GM18858 (cell line): Measurements from ENCODE around the gene TBCK.

ENCODE experiments used
- ATAC-seq: cut with Tn5 transposase; IDR thresholded peaks from one replicate; pipeline ENCODE4 v1.9.1; 2021; ENCODE audit not compliant: unreplicated experiment

Gene TBCK

GRCh38 chr4:106289737-106290136 is 26.3 kb downstream of the TBCK start:
- no peak for ATAC-seq

- ATAC-seq = no peak
Observed at GRCh38 chr4:106287353-106287969, 28.5 kb downstream of the TBCK start.

GRCh38 chr4:106286611-106287010 is 29.4 kb downstream of the TBCK start:
- no peak for ATAC-seq

DNA sequence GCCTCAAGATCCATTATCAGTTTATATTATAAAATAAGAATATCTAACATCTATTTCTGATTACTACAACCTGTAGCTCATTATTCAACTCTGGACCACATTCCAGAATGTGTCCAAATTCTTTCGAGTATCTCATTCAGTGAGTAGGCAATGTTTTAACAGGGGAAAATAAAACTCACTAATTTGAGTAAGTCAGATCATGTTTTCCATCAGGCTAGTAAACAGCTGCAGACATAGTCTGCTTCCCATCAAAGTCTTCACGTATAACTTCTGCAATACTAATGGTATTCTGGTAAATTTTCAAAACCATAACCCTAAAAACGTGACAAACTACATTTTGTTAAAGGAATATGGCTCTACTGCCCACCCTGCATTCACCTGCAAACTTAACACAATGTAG is 31.8 kb downstream of the TBCK start:
- ATAC-seq = no peak

- no peak for ATAC-seq
Observed at GRCh38 chr4:106277140-106277675, 38.8 kb downstream of the TBCK start.

- no peak for ATAC-seq
Observed at GRCh38 chr4:106273831-106274230, 42.2 kb downstream of the TBCK start.

- ATAC-seq = no peak
Observed at GRCh38 chr4:106270736-106271135, 45.3 kb downstream of the TBCK start.

- no peak for ATAC-seq
Observed at GRCh38 chr4:106269711-106270110, 46.3 kb downstream of the TBCK start.

DNA sequence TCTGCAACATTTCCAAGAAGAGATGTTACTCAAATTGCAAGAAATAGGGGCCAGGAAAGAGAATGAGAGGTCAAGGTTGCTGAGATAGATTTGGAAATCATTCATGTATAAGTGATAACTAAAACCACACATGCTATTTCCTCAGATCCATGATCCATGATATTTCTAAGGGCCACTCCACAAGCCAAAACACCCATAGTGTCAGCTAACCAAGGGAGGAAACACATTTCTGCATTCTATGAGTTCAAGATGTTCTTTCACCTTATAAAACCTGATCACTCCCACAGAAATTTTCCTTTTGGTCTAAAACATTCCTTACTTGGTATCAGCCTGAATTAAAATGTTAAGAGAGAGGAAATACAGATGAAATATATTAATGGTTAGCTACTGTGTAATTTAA is 47.2 kb downstream of the TBCK start:
- no peak for ATAC-seq

GRCh38 chr4:106266201-106266600 is 49.8 kb downstream of the TBCK start:
- ATAC-seq = peak; percentile 59

DNA sequence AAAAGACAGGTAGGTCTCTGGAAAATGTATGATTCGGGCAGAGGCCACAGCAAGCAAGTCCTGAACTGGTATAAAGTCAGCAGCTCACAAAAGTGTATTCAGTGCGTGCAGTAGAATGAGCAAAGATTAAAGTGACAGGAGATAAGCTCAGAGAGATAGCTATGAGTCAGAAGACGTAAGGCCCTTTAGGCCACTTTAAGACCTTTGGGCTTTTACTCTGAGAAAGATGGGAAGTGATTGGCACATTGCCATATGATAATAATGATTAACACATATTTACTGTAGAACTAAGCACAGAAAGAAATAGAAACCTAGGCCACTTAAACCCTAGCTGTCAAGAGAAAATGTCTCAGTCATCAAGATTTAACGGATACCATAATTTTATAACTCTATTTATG is 51.7 kb downstream of the TBCK start:
- no peak for ATAC-seq

GRCh38 chr4:106263594-106264330 is 52.2 kb downstream of the TBCK start:
- no peak for ATAC-seq

- no peak for ATAC-seq
Observed at GRCh38 chr4:106261980-106262379, 54.0 kb downstream of the TBCK start.

- ATAC-seq = no peak
Observed at GRCh38 chr4:106258145-106259045, 57.6 kb downstream of the TBCK start.

GRCh38 chr4:106256190-106256589 is 59.8 kb downstream of the TBCK start:
- ATAC-seq = no peak

DNA sequence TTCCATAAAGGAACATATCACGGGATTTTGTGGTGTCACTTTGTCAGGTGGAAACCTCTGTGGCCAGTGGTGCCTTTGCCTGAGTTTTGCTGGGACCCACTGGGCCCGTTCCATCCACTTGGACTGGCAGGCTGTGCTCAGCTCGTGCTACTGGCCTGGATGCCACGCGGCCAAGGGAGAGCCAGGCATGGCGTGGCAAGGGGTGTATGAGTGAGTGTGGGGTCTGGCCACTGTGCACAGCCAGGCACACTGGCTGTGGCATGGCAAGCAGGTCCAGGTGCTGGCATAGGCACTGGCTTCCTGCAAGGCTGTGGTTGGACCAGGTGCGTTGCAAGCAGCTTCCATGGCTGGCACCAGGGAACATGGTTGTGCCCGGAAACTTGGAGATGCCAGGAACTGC is 60.8 kb downstream of the TBCK start:
- no peak for ATAC-seq

DNA sequence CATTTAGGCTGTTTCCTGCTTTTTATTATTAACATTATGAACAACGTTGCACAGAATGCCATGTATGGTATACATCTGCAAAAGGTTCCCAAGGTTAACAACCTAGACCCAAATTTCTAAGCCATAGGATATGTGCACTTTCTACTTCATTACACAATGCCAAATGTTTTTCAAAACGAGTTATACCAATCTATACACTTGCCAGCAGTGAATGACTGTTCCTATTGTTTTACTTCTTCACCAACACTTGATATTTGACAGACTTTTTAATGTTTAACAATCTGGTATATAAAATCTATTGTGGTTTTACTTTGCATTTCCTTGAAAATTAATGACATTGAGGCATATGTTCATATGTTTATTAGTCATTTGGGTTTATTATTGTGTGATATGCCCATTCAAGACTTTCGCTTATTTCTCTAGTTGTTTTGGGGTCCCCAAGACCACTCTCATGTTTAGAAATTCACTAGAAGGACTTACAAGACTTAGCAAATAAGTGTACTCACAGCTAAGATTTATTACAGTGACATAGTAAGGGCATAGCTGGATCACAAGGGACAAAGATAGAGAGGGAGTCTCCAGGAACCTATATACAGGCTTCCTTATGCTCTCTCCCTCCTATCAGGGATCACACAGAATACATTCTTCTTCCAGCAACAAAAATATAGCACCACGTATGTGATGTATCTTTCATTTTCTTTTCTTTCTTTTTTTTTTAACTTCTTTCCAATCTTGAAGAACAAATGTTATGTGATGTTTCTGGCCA is 62.5 kb downstream of the TBCK start:
- ATAC-seq = no peak

- no peak for ATAC-seq
Observed at GRCh38 chr4:106247600-106247999, 68.4 kb downstream of the TBCK start.

- no peak for ATAC-seq
Observed at GRCh38 chr4:106246441-106246840, 69.6 kb downstream of the TBCK start.

GRCh38 chr4:106245176-106245575 is 70.8 kb downstream of the TBCK start:
- no peak for ATAC-seq

- no peak for ATAC-seq
Observed at GRCh38 chr4:106240699-106241098, 75.3 kb downstream of the TBCK start.
